DND-41 (cell line): ENCODE results near the gene SLC12A7.
A peak's percentile ranks its signal among the peaks of the same experiment; 100 is the strongest.

Source experiments
- ATAC-seq: fragments of 200-7000 bp; cut with Tn5 transposase; 3 replicates; pipeline ENCODE4 v1.9.1; 2021; ENCODE audit warnings: low read depth; ENCODE audit not compliant: insufficient read depth
- DNase-seq: peaks from one replicate; pipeline ENCODE4 v3.0.0-alpha.2; 2020
- H2AFZ ChIP-seq: 2 replicates; pipeline ENCODE4 v1.6.0; 2012; ENCODE audit warnings: low read depth, low read length
- H3K27ac ChIP-seq: 2 replicates; pipeline ENCODE4 v1.5.1; 2012; ENCODE audit warnings: low read length, inconsistent platforms
- H3K27me3 ChIP-seq: fragments of 200-600 bp; sonication (generic); 2 replicates; pipeline ENCODE4 v1.6.0; 2012; ENCODE audit warnings: low read length, mild to moderate bottlenecking, inconsistent platforms; ENCODE audit not compliant: insufficient read depth, poor library complexity
- H3K36me3 ChIP-seq: 2 replicates; pipeline ENCODE4 v1.5.1; 2012; ENCODE audit warnings: low read length, inconsistent platforms; ENCODE audit not compliant: insufficient read depth
- H3K4me1 ChIP-seq: 2 replicates; pipeline ENCODE4 v1.5.1; 2012; ENCODE audit warnings: mild to moderate bottlenecking, low read length; ENCODE audit not compliant: insufficient read depth
- H3K4me2 ChIP-seq: 2 replicates; pipeline ENCODE4 v1.6.0; 2012; ENCODE audit warnings: mild to moderate bottlenecking, moderate library complexity, low read length, inconsistent platforms; ENCODE audit not compliant: insufficient read depth
- H3K4me3 ChIP-seq, 2 experiments: fragments of 200-600 bp in 1 of 2; shearing (Covaris generic) in 1 of 2; 2 replicates each; pipeline ENCODE4 v1.5.1; 2012 to 2016; ENCODE audit warnings: inconsistent platforms in 2 of 2, low read length in 2 of 2, mild to moderate bottlenecking in 2 of 2, low read depth in 1 of 2, moderate library complexity in 1 of 2
- H3K79me2 ChIP-seq: 2 replicates; pipeline ENCODE4 v1.6.0; 2012; ENCODE audit warnings: low read length, inconsistent platforms; ENCODE audit not compliant: insufficient read depth
- H3K9ac ChIP-seq: 2 replicates; pipeline ENCODE4 v1.6.0; 2012; ENCODE audit warnings: low read depth, mild to moderate bottlenecking, inconsistent platforms, low read length, moderate library complexity
- H3K9me3 ChIP-seq: 2 replicates; pipeline ENCODE4 v1.5.1; 2012; ENCODE audit warnings: low read length, moderate library complexity, mild to moderate bottlenecking, inconsistent platforms; ENCODE audit not compliant: insufficient read depth, severe bottlenecking
- H4K20me1 ChIP-seq: 2 replicates; pipeline ENCODE4 v1.6.0; 2012; ENCODE audit warnings: low read length; ENCODE audit not compliant: insufficient read depth
- CTCF ChIP-seq: IDR thresholded peaks from 2 replicates; pipeline ENCODE4 v1.5.1; 2012; ENCODE audit warnings: borderline replicate concordance, low read length, moderate library complexity, mild to moderate bottlenecking; ENCODE audit not compliant: poor library complexity, severe bottlenecking; ENCODE audit errors: extremely low read depth
- EZH2 ChIP-seq: IDR thresholded peaks from 3 replicates; pipeline ENCODE4 v1.6.1; 2012; ENCODE audit warnings: borderline replicate concordance, low read depth, mild to moderate bottlenecking, moderate library complexity, low read length, inconsistent platforms; ENCODE audit not compliant: severe bottlenecking

SLC12A7 gene

GRCh38 chr5:1018596-1018995, 93.3 kb downstream of the SLC12A7 start:
- Histone ChIP-seq H3K9ac (no peak overlapping the region), H3K27ac (no peak overlapping the region), H3K9me3 (no peaks in the 10 kb centered on the region), H3K36me3 (peaks cover 47% of the 10 kb centered on the region), H3K4me3 (no peak overlapping the region), H3K4me2 (no peak overlapping the region), H4K20me1 (peaks cover 52% of the 10 kb centered on the region), H3K79me2 (peaks cover 6% of the 10 kb centered on the region; the same call in 1 of the 2 replicates), H3K4me1 (no peaks in the 10 kb centered on the region), H3K27me3 (no peaks in the 10 kb centered on the region), H2AFZ (no peak overlapping the region)
- ATAC-seq (no peak), DNase-seq (no peak)
- no peak for TF ChIP-seq EZH2
- TF ChIP-seq CTCF: no peak

- ATAC-seq (0 out of 3 replicates have a peak, but pooled peaks have one; percentile 25), DNase-seq (no peak)
- Histone ChIP-seq H3K4me3 (no peak overlapping the region), H3K79me2 (peaks cover 8% of the 10 kb centered on the region; the same call in 1 of the 2 replicates), H3K4me2 (no peak overlapping the region), H3K27me3 (no peaks in the 10 kb centered on the region), H3K4me1 (no peaks in the 10 kb centered on the region), H4K20me1 (peaks cover 58% of the 10 kb centered on the region), H3K9me3 (no peaks in the 10 kb centered on the region), H2AFZ (no peak overlapping the region), H3K27ac (no peak overlapping the region), H3K9ac (no peak overlapping the region), H3K36me3 (peaks cover 54% of the 10 kb centered on the region)
- TF ChIP-seq CTCF: no peak
- no peak for TF ChIP-seq EZH2
These were observed 94.0 kb downstream of the SLC12A7 start for GRCh38 chr5:1017691-1018455.

GRCh38 chr5:1017056-1017455, 94.8 kb downstream of the SLC12A7 start:
- Histone ChIP-seq H3K4me3 (no peak overlapping the region), H3K9me3 (no peaks in the 10 kb centered on the region), H3K4me1 (no peaks in the 10 kb centered on the region), H4K20me1 (peaks cover 67% of the 10 kb centered on the region), H3K4me2 (no peak overlapping the region), H2AFZ (no peak overlapping the region), H3K79me2 (peaks cover 12% of the 10 kb centered on the region; the same call in 1 of the 2 replicates), H3K27me3 (no peaks in the 10 kb centered on the region), H3K36me3 (peaks cover 62% of the 10 kb centered on the region), H3K27ac (no peak overlapping the region), H3K9ac (no peak overlapping the region)
- ATAC-seq (no peak), DNase-seq (no peak)
- no peak for TF ChIP-seq EZH2
- TF ChIP-seq CTCF: no peak
